Astrocyte (in vitro differentiated cells and primary cell): ENCODE results near the gene SGCE. TPM values are rescaled to one million over a fixed set of nuclear protein-coding genes. Genes with fewer than 3 reads are reported as not detected.

Experiments used
- DNase-seq: peaks from one replicate; pipeline ENCODE4 v3.0.0-alpha.2; 2010; ENCODE audit warnings: low read depth
- FAIRE-seq: peaks from 2 replicates; lab custom pipeline; 2011; peaks lifted over from hg19 to GRCh38; lab: Jason Lieb, UNC
- H2AFZ ChIP-seq: 2 replicates; pipeline ENCODE4 v1.6.0; 2012; ENCODE audit warnings: low read depth, low read length, inconsistent platforms
- H3K27ac ChIP-seq: 2 replicates; pipeline ENCODE4 v1.5.1; 2011; ENCODE audit warnings: low read depth, low read length, inconsistent platforms
- H3K27me3 ChIP-seq: 2 replicates; pipeline ENCODE4 v1.6.0; 2011; ENCODE audit warnings: low read length, inconsistent platforms; ENCODE audit not compliant: insufficient read depth
- H3K36me3 ChIP-seq: 2 replicates; pipeline ENCODE4 v1.5.1; 2011; ENCODE audit warnings: low read length, inconsistent platforms; ENCODE audit not compliant: insufficient read depth
- H3K4me1 ChIP-seq: 2 replicates; pipeline ENCODE4 v1.5.1; 2011; ENCODE audit warnings: low read length, inconsistent platforms; ENCODE audit not compliant: insufficient read depth
- H3K4me2 ChIP-seq: 2 replicates; pipeline ENCODE4 v1.6.0; 2012; ENCODE audit warnings: low read length, inconsistent platforms
- H3K4me3 ChIP-seq: 2 replicates; pipeline ENCODE4 v1.5.1; 2011; ENCODE audit warnings: low read depth, mild to moderate bottlenecking, low read length, inconsistent platforms; ENCODE audit not compliant: insufficient read depth
- H3K79me2 ChIP-seq: 2 replicates; pipeline ENCODE4 v1.6.0; 2012; ENCODE audit warnings: mild to moderate bottlenecking, low read length, inconsistent platforms; ENCODE audit not compliant: insufficient read depth
- H3K9ac ChIP-seq: 2 replicates; pipeline ENCODE4 v1.6.0; 2012; ENCODE audit warnings: mild to moderate bottlenecking, low read length, inconsistent platforms
- H3K9me3 ChIP-seq: 2 replicates; pipeline ENCODE4 v1.5.1; 2012; ENCODE audit warnings: low read depth, mild to moderate bottlenecking, low read length, inconsistent platforms; ENCODE audit not compliant: insufficient read depth
- H4K20me1 ChIP-seq: 2 replicates; pipeline ENCODE4 v1.6.0; 2012; ENCODE audit warnings: low read length, inconsistent platforms; ENCODE audit not compliant: insufficient read depth
- H3K27ac Mint-ChIP-seq: one replicate; pipeline ENCODE4 v1.8.0; 2021; ENCODE audit warnings: mild to moderate bottlenecking, mixed read lengths; ENCODE audit not compliant: unreplicated experiment
- H3K27me3 Mint-ChIP-seq: one replicate; pipeline ENCODE4 v1.8.0; 2021; ENCODE audit warnings: low read depth, mixed read lengths; ENCODE audit not compliant: unreplicated experiment
- H3K36me3 Mint-ChIP-seq: one replicate; pipeline ENCODE4 v1.8.0; 2021; ENCODE audit warnings: low read depth, mixed read lengths; ENCODE audit not compliant: unreplicated experiment
- H3K4me1 Mint-ChIP-seq: one replicate; pipeline ENCODE4 v1.8.0; 2021; ENCODE audit warnings: low read depth, mixed read lengths; ENCODE audit not compliant: unreplicated experiment
- H3K4me3 Mint-ChIP-seq: one replicate; pipeline ENCODE4 v1.8.0; 2021; ENCODE audit warnings: mild to moderate bottlenecking, moderate library complexity, mixed read lengths; ENCODE audit not compliant: unreplicated experiment
- H3K9me3 Mint-ChIP-seq: one replicate; pipeline ENCODE4 v1.8.0; 2021; ENCODE audit warnings: mild to moderate bottlenecking, mixed read lengths; ENCODE audit not compliant: unreplicated experiment
- EZH2 ChIP-seq: IDR thresholded peaks from 2 replicates; pipeline ENCODE4 v1.6.1; 2012; ENCODE audit warnings: mild to moderate bottlenecking, low read length, inconsistent platforms; ENCODE audit not compliant: insufficient read depth
- total RNA-seq: library from RNA; stranded (reverse); gene quantifications from 2 replicates; pipeline ENCODE4 v1.2.1, GENCODE V29; 2021
- TF ChIP-seq, protein P1 (sequence below): IDR thresholded peaks from 2 replicates; pipeline ENCODE4 v1.5.1; 2011; ENCODE audit warnings: low read depth, mild to moderate bottlenecking, inconsistent platforms, low read length, moderate library complexity; ENCODE audit not compliant: insufficient read depth

Gene SGCE
- total RNA-seq, 1 donor from 2014 or later, result 33.4 TPM

DNA sequence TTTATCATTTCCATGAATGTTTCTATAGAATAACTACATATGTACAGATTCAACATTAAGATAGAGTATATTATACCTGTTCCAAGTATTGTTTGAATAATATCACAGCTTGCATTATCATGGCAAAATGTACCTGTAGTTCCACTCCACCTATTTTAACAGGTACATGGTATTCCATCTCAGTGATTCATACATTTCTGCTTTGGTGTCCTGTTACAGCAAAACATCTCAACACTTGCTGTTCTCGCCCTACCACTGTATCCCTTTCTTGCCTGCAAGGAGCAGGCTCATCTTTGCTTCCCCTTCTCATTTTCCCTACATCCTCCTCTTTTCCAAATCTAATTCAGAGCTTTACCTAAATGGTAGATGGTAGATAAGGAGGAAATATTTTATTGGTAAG lies 27.1 kb upstream of the SGCE start:
- Mint-ChIP-seq H3K36me3 (no peaks in the 10 kb centered on the region), H3K9me3 (no peaks in the 10 kb centered on the region), H3K4me1 (peaks cover 10% of the 10 kb centered on the region), H3K4me3 (no peak overlapping the region), H3K27me3 (no peaks in the 10 kb centered on the region), H3K27ac (no peak overlapping the region)
- Histone ChIP-seq H3K27me3 (no peaks in the 10 kb centered on the region), H3K4me1 (no peaks in the 10 kb centered on the region), H3K4me2 (no peak overlapping the region), H3K4me3 (no peak overlapping the region), H3K36me3 (no peaks in the 10 kb centered on the region), H2AFZ (no peak overlapping the region), H3K9me3 (no peaks in the 10 kb centered on the region), H4K20me1 (no peaks in the 10 kb centered on the region), H3K27ac (no peak overlapping the region), H3K9ac (no peak overlapping the region), H3K79me2 (no peaks in the 10 kb centered on the region)
- TF ChIP-seq, protein P1, sequence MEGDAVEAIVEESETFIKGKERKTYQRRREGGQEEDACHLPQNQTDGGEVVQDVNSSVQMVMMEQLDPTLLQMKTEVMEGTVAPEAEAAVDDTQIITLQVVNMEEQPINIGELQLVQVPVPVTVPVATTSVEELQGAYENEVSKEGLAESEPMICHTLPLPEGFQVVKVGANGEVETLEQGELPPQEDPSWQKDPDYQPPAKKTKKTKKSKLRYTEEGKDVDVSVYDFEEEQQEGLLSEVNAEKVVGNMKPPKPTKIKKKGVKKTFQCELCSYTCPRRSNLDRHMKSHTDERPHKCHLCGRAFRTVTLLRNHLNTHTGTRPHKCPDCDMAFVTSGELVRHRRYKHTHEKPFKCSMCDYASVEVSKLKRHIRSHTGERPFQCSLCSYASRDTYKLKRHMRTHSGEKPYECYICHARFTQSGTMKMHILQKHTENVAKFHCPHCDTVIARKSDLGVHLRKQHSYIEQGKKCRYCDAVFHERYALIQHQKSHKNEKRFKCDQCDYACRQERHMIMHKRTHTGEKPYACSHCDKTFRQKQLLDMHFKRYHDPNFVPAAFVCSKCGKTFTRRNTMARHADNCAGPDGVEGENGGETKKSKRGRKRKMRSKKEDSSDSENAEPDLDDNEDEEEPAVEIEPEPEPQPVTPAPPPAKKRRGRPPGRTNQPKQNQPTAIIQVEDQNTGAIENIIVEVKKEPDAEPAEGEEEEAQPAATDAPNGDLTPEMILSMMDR, result no peak
- no peak for TF ChIP-seq EZH2
- no peak for FAIRE-seq
- DNase-seq, result no peak

DNA sequence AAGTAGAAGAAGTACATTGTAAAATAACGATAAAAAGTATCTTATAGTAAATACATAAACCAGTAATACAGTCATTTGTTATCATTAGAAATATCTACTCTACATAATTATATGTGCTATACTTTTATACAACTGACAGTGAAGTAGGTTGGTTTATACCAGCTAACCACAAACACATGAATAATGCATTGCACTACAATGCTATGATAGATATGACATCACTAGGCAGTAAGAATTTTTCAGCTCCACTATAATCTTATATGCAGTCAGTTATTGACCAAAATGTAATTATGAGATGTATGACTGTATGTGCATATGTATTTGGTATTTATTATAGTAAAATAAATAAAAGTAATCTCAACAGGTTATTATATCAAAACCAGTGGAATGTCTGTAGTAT lies 23.4 kb upstream of the SGCE start:
- no peaks in the 10 kb centered on the region for H3K36me3 Mint-ChIP-seq
- no peaks in the 10 kb centered on the region for H3K27me3 Mint-ChIP-seq
- no peak overlapping the region for H3K4me3 ChIP-seq
- H3K27me3 ChIP-seq, result no peaks in the 10 kb centered on the region
- no peaks in the 10 kb centered on the region for H3K9me3 Mint-ChIP-seq
- no peak overlapping the region for H3K27ac ChIP-seq
- no peaks in the 10 kb centered on the region for H3K79me2 ChIP-seq
- FAIRE-seq (no peak), DNase-seq (peak; percentile 20)
- H3K4me2 ChIP-seq, result no peak overlapping the region
- no peaks in the 10 kb centered on the region for H3K9me3 ChIP-seq
- TF ChIP-seq, protein P1, result no peak
- TF ChIP-seq EZH2, result no peak
- no peak overlapping the region for H2AFZ ChIP-seq
- H3K36me3 ChIP-seq, result no peaks in the 10 kb centered on the region
- H4K20me1 ChIP-seq, result no peaks in the 10 kb centered on the region
- H3K9ac ChIP-seq, result no peak overlapping the region
- no peak overlapping the region for H3K27ac Mint-ChIP-seq
- peaks cover 22% of the 10 kb centered on the region for H3K4me1 Mint-ChIP-seq
- H3K4me1 ChIP-seq, result no peaks in the 10 kb centered on the region
- H3K4me3 Mint-ChIP-seq, result no peak overlapping the region

DNA sequence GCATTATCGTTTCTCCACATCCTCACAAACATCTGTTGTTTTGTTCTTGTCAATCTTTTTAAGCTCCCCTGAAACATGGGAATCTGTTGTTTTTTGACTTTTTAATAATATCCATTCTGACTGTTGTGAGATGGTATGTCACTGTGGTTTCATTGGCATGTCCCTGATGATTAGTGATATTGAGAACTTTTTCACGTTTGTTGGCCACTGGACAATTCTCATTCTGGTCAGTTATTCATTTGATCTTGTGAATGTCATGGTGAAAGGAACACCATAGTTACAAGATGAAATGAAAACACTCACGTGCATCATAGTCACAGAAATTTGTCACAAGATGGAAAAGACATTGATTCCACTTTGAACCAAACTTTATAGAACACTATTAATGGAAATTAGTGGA lies 20.5 kb upstream of the SGCE start:
- no peaks in the 10 kb centered on the region for H3K4me1 ChIP-seq
- H3K9ac ChIP-seq, result no peak overlapping the region
- H3K9me3 ChIP-seq, result no peaks in the 10 kb centered on the region
- H3K79me2 ChIP-seq, result no peaks in the 10 kb centered on the region
- no peak for DNase-seq
- H3K27me3 ChIP-seq, result no peaks in the 10 kb centered on the region
- FAIRE-seq, result peak; percentile 47
- H3K36me3 ChIP-seq, result no peaks in the 10 kb centered on the region
- H3K4me3 ChIP-seq, result no peak overlapping the region
- Mint-ChIP-seq H3K27me3 (no peaks in the 10 kb centered on the region), H3K4me3 (no peak overlapping the region), H3K27ac (peak overlapping the region; percentile 13), H3K9me3 (no peaks in the 10 kb centered on the region), H3K36me3 (no peaks in the 10 kb centered on the region), H3K4me1 (peaks cover 22% of the 10 kb centered on the region)
- H3K4me2 ChIP-seq, result no peak overlapping the region
- TF ChIP-seq, protein P1, result no peak
- TF ChIP-seq EZH2, result no peak
- no peak overlapping the region for H3K27ac ChIP-seq
- H2AFZ ChIP-seq, result no peak overlapping the region
- H4K20me1 ChIP-seq, result no peaks in the 10 kb centered on the region
